MCF 10A (cell line): ENCODE data around the gene FOXN3. TPM values are rescaled to one million over a fixed set of nuclear protein-coding genes. Genes with fewer than 3 reads are reported as not detected.
"Not testable (repeated sequence)": the region's sequence is repeated elsewhere in the genome, so short reads cannot be mapped to it uniquely, and the experiment has no call there.

ENCODE experiments used
- BruUV-seq: library from RNA; stranded (reverse); fragments of 400-500 nt; replicated peaks from 2 replicates; lab custom pipeline; 2021; lab: Mats Ljungman, UMichigan
- CTCF ChIA-PET: fragments of 300-600 bp; sonication (Branson Sonifier 250); formaldehyde crosslinking; extraction: SDS; loops from one replicate; lab custom pipeline; 2021; ENCODE audit warnings: antibody characterized with exemption, inconsistent platforms; lab: Yijun Ruan, JAX
- POLR2A ChIA-PET: fragments of 300-600, 350-650 bp; sonication (Branson Sonifier 250); formaldehyde crosslinking; extraction: SDS; loops from one replicate; lab custom pipeline; 2020; ENCODE audit warnings: antibody characterized with exemption, inconsistent platforms; lab: Yijun Ruan, JAX
- DNase-seq: peaks from one replicate; pipeline ENCODE4 v3.0.0-alpha.2; 2018; ENCODE audit not compliant: unreplicated experiment
- H3K27ac Mint-ChIP-seq: one replicate; pipeline ENCODE4 v1.8.0; 2022; ENCODE audit warnings: mild to moderate bottlenecking, low read depth, mixed read lengths; ENCODE audit not compliant: unreplicated experiment
- H3K27me3 Mint-ChIP-seq: one replicate; pipeline ENCODE4 v1.8.0; 2022; ENCODE audit warnings: mixed read lengths; ENCODE audit not compliant: insufficient read depth, unreplicated experiment
- H3K36me3 Mint-ChIP-seq: one replicate; pipeline ENCODE4 v1.8.0; 2022; ENCODE audit warnings: mild to moderate bottlenecking, moderate library complexity, mixed read lengths; ENCODE audit not compliant: insufficient read depth, unreplicated experiment
- H3K4me1 Mint-ChIP-seq: one replicate; pipeline ENCODE4 v1.8.0; 2022; ENCODE audit warnings: mixed read lengths; ENCODE audit not compliant: insufficient read depth, unreplicated experiment
- H3K4me3 Mint-ChIP-seq: one replicate; pipeline ENCODE4 v1.8.0; 2022; ENCODE audit warnings: mild to moderate bottlenecking, moderate library complexity, mixed read lengths; ENCODE audit not compliant: unreplicated experiment
- H3K9me3 Mint-ChIP-seq: one replicate; pipeline ENCODE4 v1.8.0; 2022; ENCODE audit warnings: mixed read lengths; ENCODE audit not compliant: unreplicated experiment
- intact Hi-C: fragments of 100-400 bp; cut with micrococcal nuclease; formaldehyde crosslinking; loops from 2 replicates; pipeline ENCODE4 v1.14.1; 2022
- total RNA-seq: library from RNA; stranded (reverse); gene quantifications from 2 replicates; pipeline ENCODE4 v1.2.3, GENCODE V29; 2022
- TF ChIP-seq, protein P1 (sequence below): fragments of 200-600 bp; IDR thresholded peaks from one replicate; pipeline ENCODE4 v1.8.0; 2022; ENCODE audit warnings: antibody characterized with exemption, mild to moderate bottlenecking; ENCODE audit not compliant: unreplicated experiment

The FOXN3 gene
- total RNA-seq, 1 experiment from 2014 or later: 27.1 TPM

DNA sequence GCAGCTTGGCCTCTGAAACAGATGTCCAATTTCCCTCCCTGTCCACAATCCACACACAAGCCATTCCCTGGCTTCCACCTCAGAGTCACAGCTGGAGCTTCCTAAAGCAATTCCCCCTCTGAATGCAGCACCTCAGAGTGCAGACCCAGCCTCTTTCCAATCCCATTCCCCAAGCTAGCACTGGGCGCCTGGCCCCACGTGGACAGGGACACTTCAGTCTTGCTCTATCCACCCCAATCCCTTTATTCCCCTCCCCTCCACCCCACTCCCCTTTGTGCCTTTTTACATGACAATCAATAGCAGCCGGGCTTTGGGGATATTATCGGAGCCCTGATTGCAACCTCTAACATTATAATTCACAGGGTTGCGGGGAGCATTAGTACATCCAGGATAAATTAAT is 300.0 kb downstream of the FOXN3 start:
- Mint-ChIP-seq H3K27me3 (no peaks in the 10 kb centered on the region), H3K4me3 (no peak overlapping the region), H3K9me3 (no peaks in the 10 kb centered on the region), H3K4me1 (no peaks in the 10 kb centered on the region), H3K27ac (no peak overlapping the region), H3K36me3 (no peaks in the 10 kb centered on the region)
- CTCF ChIA-PET: interaction anchor here (0.6 kb wide), 1 partner anchor 55 kb away, joined by 3 read pairs; no protein-coding TSS in a partner anchor
- TF ChIP-seq, protein P1, sequence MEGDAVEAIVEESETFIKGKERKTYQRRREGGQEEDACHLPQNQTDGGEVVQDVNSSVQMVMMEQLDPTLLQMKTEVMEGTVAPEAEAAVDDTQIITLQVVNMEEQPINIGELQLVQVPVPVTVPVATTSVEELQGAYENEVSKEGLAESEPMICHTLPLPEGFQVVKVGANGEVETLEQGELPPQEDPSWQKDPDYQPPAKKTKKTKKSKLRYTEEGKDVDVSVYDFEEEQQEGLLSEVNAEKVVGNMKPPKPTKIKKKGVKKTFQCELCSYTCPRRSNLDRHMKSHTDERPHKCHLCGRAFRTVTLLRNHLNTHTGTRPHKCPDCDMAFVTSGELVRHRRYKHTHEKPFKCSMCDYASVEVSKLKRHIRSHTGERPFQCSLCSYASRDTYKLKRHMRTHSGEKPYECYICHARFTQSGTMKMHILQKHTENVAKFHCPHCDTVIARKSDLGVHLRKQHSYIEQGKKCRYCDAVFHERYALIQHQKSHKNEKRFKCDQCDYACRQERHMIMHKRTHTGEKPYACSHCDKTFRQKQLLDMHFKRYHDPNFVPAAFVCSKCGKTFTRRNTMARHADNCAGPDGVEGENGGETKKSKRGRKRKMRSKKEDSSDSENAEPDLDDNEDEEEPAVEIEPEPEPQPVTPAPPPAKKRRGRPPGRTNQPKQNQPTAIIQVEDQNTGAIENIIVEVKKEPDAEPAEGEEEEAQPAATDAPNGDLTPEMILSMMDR: no peak
- POLR2A ChIA-PET: interaction anchor here (0.9 kb wide), 1 partner anchor 131 kb away, joined by 4 read pairs; no protein-coding TSS in a partner anchor
- no peak for DNase-seq
- intact Hi-C loops: no loop called here
- no TSS peak for BruUV-seq

DNA sequence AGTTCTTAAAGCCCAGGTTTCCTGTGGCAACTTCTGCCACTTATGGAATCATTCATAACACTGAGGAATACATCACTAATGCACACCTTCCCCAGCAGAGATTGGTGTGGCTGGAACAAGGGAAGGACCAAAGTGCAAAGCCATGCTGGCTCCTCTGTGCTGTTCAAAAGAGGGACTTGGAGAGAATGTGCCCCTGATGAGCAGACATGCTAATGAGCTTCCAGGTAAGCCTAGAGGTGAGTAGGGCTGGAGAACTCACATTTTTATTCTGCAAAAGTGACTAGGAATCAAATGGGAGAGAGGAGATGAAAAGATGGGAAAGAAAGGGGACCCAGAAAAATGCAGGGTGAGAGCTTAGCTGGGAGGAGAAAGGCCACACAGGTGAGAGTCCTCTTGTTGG is 302.9 kb downstream of the FOXN3 start:
- Mint-ChIP-seq H3K4me3 (no peak overlapping the region), H3K27me3 (no peaks in the 10 kb centered on the region), H3K36me3 (no peaks in the 10 kb centered on the region), H3K4me1 (no peaks in the 10 kb centered on the region), H3K9me3 (no peaks in the 10 kb centered on the region), H3K27ac (no peak overlapping the region)
- POLR2A ChIA-PET: interaction anchor here (1.3 kb wide), 1 partner anchor 11 kb away, joined by 3 read pairs; no protein-coding TSS in a partner anchor
- no TSS peak for BruUV-seq
- intact Hi-C loops: no loop called here
- CTCF ChIA-PET: no interaction called here
- TF ChIP-seq, protein P1: no peak
- DNase-seq: no peak

DNA sequence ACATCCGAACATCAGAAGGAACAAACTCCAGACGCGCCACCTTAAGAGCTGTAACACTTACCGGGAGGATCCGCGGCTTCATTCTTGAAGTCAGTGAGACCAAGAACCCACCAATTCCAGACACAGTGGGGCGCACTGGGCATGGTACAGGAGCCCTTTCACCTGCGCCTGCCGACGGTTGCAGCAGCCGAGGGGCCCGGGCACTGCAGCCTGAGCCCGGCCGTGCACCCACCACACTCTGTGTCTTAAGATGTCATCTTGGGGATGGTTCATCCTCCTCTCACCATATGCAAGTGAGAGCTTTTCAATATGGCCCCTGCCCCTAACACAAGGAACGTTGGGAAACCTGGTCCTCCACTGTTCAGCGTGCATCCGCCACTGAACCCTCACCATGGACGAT is 304.3 kb downstream of the FOXN3 start:
- TF ChIP-seq, protein P1: no peak
- ChIA-PET CTCF (no interaction called here), POLR2A (no interaction called here)
- Mint-ChIP-seq H3K27me3 (no peaks in the 10 kb centered on the region), H3K36me3 (no peaks in the 10 kb centered on the region), H3K9me3 (no peaks in the 10 kb centered on the region), H3K4me1 (no peaks in the 10 kb centered on the region), H3K4me3 (no peak overlapping the region), H3K27ac (no peak overlapping the region)
- BruUV-seq: no TSS peak
- intact Hi-C loops: no loop called here
- no peak for DNase-seq

DNA sequence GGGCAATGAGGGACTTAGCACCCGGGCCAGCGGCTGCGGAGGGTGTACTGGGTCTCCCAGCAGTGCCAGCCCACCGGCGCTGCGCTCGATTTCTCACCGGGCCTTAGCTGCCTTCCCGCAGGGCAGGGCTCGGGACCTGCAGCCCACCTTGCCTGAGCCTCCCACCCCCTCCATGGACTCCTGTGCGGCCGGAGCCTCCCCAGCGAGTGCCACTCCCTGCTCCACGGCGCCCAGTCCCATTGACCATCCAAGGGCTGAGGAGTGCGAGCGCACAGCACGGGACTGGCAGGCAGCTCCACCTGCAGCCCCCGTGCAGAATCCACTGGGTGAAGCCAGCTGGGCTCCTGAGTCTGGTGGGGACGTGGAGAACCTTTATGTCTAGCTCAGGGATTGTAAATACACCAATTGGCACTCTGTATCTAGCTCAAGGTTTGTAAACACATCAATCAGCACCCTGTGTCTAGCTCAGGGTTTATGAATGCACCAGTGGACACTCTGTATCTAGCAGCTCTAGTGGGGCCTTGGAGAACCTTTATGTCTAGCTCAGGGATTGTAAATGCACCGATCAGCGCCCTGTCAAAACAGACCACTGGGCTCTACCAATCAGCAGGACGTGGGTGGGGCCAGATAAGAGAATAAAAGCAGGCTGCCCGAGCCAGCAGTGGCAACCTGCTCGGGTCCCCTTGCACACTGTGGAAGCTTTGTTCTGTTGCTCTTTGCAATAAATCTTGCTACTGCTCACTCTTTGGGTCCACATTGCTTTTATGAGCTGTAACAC is 305.1 kb downstream of the FOXN3 start:
- not testable (repeated sequence) for H3K9me3 Mint-ChIP-seq, BruUV-seq, H3K4me3 Mint-ChIP-seq

DNA sequence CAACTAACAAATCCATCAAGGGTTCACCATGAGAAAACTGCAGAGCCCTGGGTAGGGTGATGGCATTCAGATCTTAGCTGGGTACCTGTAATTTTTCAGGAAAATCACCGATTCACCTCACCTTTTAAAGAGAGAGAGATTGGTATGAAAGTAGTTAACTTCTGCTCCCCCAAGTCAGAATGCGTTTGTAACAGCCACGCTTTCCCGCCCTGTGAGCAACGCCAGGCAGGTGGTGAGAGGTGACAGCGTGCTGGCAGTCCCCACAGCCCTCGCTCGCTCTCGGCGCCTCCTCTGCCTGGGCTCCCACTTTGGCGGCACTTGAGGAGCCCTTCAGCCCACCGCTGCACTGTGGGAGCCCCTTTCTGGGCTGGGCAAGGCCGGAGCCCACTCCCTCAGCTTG is 305.8 kb downstream of the FOXN3 start:
- H3K27ac Mint-ChIP-seq, intact Hi-C loops, H3K36me3 Mint-ChIP-seq, DNase-seq, BruUV-seq, H3K9me3 Mint-ChIP-seq, H3K4me1 Mint-ChIP-seq, CTCF ChIA-PET, H3K27me3 Mint-ChIP-seq, POLR2A ChIA-PET, H3K4me3 Mint-ChIP-seq: not testable (repeated sequence)

More for the DNA sequence above, 305.1 kb downstream of the FOXN3 start:
- H3K36me3 Mint-ChIP-seq, POLR2A ChIA-PET, DNase-seq, H3K27me3 Mint-ChIP-seq, H3K4me1 Mint-ChIP-seq, H3K27ac Mint-ChIP-seq, intact Hi-C loops, CTCF ChIA-PET: not testable (repeated sequence)
